HepG2 (cell line): Measurements from ENCODE around the gene CHTF8. TPM values are rescaled to one million over a fixed set of nuclear protein-coding genes. Genes with fewer than 3 reads are reported as not detected.

ENCODE experiments used
- ATF7 ChIP-seq, 2 experiments: fragments of 450-650 bp in 1 of 2; sonication (generic) in 1 of 2; formaldehyde crosslinking in 1 of 2; IDR thresholded peaks; 2 replicates each; pipeline versions ENCODE4 v1.4.0 to v1.6.1; 2016 to 2020; ENCODE audit warnings: antibody characterized with exemption in 1 of 2, mild to moderate bottlenecking in 1 of 2, missing genetic modification reagents in 1 of 2
- CBX2 ChIP-seq, 2 experiments: fragments of 200-600 bp in 1 of 2; sonication (generic); formaldehyde crosslinking in 1 of 2; IDR thresholded peaks; 2 replicates each; pipeline versions ENCODE4 v1.7.0 to v1.8.1; 2018 to 2022; ENCODE audit warnings: low read depth in 2 of 2, low read length in 1 of 2, mild to moderate bottlenecking in 1 of 2, missing genetic modification reagents in 1 of 2
- CCDC6 ChIP-seq: sonication (generic); formaldehyde crosslinking; IDR thresholded peaks from 2 replicates; pipeline ENCODE4 v1.8.1; 2022; ENCODE audit warnings: mild to moderate bottlenecking, missing genetic modification reagents, moderate library complexity
- DNMT1 ChIP-seq: sonication (generic); formaldehyde crosslinking; IDR thresholded peaks from 2 replicates; pipeline ENCODE4 v1.5.1; 2020; ENCODE audit warnings: mild to moderate bottlenecking, missing genetic modification reagents
- DR1 ChIP-seq: sonication (generic); formaldehyde crosslinking; IDR thresholded peaks from 2 replicates; pipeline ENCODE4 v1.8.0; 2021; ENCODE audit warnings: mild to moderate bottlenecking, missing genetic modification reagents, inconsistent platforms
- FOXA3 ChIP-seq: IDR thresholded peaks from 2 replicates; pipeline ENCODE4 v1.6.1; 2016; ENCODE audit warnings: missing genetic modification reagents, missing compliant biosample characterization
- HHEX ChIP-seq: IDR thresholded peaks from 2 replicates; pipeline ENCODE4 v1.6.1; 2016; ENCODE audit warnings: control low read depth
- HOXA7 ChIP-seq: sonication (generic); formaldehyde crosslinking; IDR thresholded peaks from 2 replicates; pipeline ENCODE4 v1.8.1; 2022; ENCODE audit warnings: mild to moderate bottlenecking, missing genetic modification reagents, moderate library complexity
- HOXA9 ChIP-seq: sonication (generic); formaldehyde crosslinking; IDR thresholded peaks from 2 replicates; pipeline ENCODE4 v1.8.1; 2022; ENCODE audit warnings: missing genetic modification reagents, mild to moderate bottlenecking, moderate library complexity, borderline replicate concordance
- KDM2A ChIP-seq: sonication (generic); formaldehyde crosslinking; IDR thresholded peaks from 2 replicates; pipeline ENCODE4 v1.4.0; 2020; ENCODE audit warnings: low read depth, missing genetic modification reagents, borderline replicate concordance
- MED8 ChIP-seq: sonication (generic); formaldehyde crosslinking; IDR thresholded peaks from 2 replicates; pipeline ENCODE4 v1.8.1; 2023; ENCODE audit warnings: mild to moderate bottlenecking, missing genetic modification reagents; ENCODE audit not compliant: insufficient replicate concordance
- MIER2 ChIP-seq: IDR thresholded peaks from 2 replicates; pipeline ENCODE4 v1.6.1; 2016; ENCODE audit warnings: missing biosample characterization, missing genetic modification reagents
- NFE2L1 ChIP-seq: sonication (generic); formaldehyde crosslinking; IDR thresholded peaks from 2 replicates; pipeline ENCODE4 v1.4.0; 2020; ENCODE audit warnings: missing genetic modification reagents, mild to moderate bottlenecking, borderline replicate concordance
- THAP7 ChIP-seq: sonication (generic); formaldehyde crosslinking; IDR thresholded peaks from 2 replicates; pipeline ENCODE4 v1.8.1; 2023; ENCODE audit warnings: mild to moderate bottlenecking, missing genetic modification reagents
- ZBTB7B ChIP-seq: sonication (generic); formaldehyde crosslinking; IDR thresholded peaks from 2 replicates; pipeline ENCODE4 v1.4.0; 2020; ENCODE audit warnings: missing genetic modification reagents
- ZC3H13 ChIP-seq: sonication (generic); formaldehyde crosslinking; IDR thresholded peaks from 2 replicates; pipeline ENCODE4 v1.8.1; 2023; ENCODE audit warnings: mild to moderate bottlenecking, missing genetic modification reagents, moderate library complexity
- ZFP91 ChIP-seq: sonication (generic); formaldehyde crosslinking; IDR thresholded peaks from 2 replicates; pipeline ENCODE4 v1.9.0; 2022; ENCODE audit warnings: missing genetic modification reagents, mild to moderate bottlenecking, borderline replicate concordance
- ZNF569 ChIP-seq: sonication (generic); formaldehyde crosslinking; IDR thresholded peaks from 2 replicates; pipeline ENCODE4 v1.5.0; 2020; ENCODE audit warnings: mild to moderate bottlenecking, missing genetic modification reagents, moderate library complexity, borderline replicate concordance
- ZNF652 ChIP-seq: IDR thresholded peaks from 2 replicates; pipeline ENCODE4 v1.6.1; 2016; ENCODE audit warnings: low read depth, borderline replicate concordance
- ZNF674 ChIP-seq: sonication (generic); formaldehyde crosslinking; IDR thresholded peaks from 2 replicates; pipeline ENCODE4 v1.5.0; 2020; ENCODE audit warnings: low read depth, mild to moderate bottlenecking, missing genetic modification reagents
- ZNF83 ChIP-seq: sonication (generic); formaldehyde crosslinking; IDR thresholded peaks from 2 replicates; pipeline ENCODE4 v1.4.0; 2020; ENCODE audit warnings: missing genetic modification reagents, mild to moderate bottlenecking, borderline replicate concordance
- ZSCAN29 ChIP-seq: sonication (generic); formaldehyde crosslinking; conservative IDR thresholded peaks from 2 replicates; pipeline ENCODE4 v1.4.0; 2020; ENCODE audit warnings: mild to moderate bottlenecking, missing genetic modification reagents
- polyA plus RNA-seq, 8 experiments: library from polyadenylated mRNA; depleted of rRNA in 3 of 8; stranded (reverse) in 7 of 8; unstranded in 1 of 8; fragments of >200 nt; fragmentation: Illumina TruSeq in 4 of 8; extraction: Trizol in 4 of 8; gene quantifications; 2 replicates each; pipeline versions ENCODE4 v1.2.1 to v1.2.3, GENCODE V29; 2011 to 2016; ENCODE audit warnings: low read depth in 4 of 8, missing spikeins in 1 of 8, mixed read lengths in 1 of 8; ENCODE audit not compliant: insufficient read depth in 1 of 8
- total RNA-seq, 5 experiments: library from RNA; depleted of rRNA; stranded (reverse); fragments of >200 nt; fragmentation: Illumina TruSeq; extraction: Trizol; gene quantifications; 2 replicates each; pipeline ENCODE4 v1.2.3, GENCODE V29; 2016; ENCODE audit warnings: low read depth in 1 of 5
- TF ChIP-seq, protein P1 (sequence below): IDR thresholded peaks from 2 replicates; pipeline ENCODE4 v1.6.1; 2016; ENCODE audit warnings: low read depth
- TF ChIP-seq, protein P2 (sequence below): IDR thresholded peaks from 2 replicates; pipeline ENCODE4 v1.6.1; 2018; ENCODE audit warnings: missing genetic modification reagents

CHTF8 gene
- total and polyA plus RNA-seq, 2 of the 13 experiments (the other 11 are each of a cell fraction or from before 2014, with no cell fraction given), result 37.2 to 67.5 TPM

DNA sequence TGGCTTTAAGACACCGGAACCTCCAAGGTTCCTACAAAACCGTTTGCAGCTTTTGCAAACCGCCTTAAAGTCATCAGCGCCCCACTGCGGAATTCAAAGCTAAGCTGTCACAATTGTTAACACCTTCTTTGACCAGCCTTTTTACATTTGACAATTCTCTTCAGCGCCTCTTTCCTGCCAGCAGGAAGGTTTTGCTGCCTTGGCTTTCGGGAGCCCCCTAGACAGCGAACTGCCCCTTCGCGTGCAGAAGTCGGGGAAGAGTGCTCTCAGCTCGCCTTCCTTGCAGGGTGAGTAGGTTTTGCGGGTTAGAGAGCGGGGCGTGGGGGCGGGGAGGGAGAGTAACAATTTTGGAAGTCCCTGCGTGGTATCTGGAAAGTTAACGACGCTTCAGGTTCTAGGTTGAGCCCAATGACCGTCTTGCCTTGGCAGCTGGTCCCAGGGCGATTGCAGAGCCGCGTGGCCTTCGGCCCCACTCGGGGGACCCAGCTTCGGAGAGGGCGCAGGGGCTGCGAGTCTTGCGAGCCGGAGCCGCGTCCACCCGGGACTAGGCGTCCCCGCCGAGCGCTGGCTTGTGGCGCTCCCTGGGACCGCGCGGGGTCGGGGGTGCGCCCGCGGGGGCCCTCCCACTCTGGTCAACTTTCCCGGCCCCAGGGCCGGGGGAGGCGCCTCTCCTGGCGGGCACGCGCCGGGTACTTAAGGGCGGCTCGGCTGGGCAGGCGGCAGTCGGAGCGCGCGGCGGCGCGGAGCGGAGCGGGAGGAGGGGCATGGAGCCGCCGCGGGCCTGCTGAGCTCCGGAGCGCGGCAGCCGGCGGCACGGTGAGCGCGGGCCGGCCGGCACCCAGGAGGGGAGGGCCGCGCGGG, 26.7 kb downstream of the CHTF8 start, which contains the start of gene HAS3 (continued):
- TF ChIP-seq ZSCAN29 (CRISPR knock-in tag) (no peak), ZNF674 (CRISPR knock-in tag) (no peak), NFE2L1 (peak; percentile 77; the same call in 1 of the 2 replicates), CCDC6 (CRISPR knock-in tag) (no peak; the same call in 1 of the 2 replicates), ZC3H13 (CRISPR knock-in tag) (peak; percentile 73; the same call in 1 of the 2 replicates), DNMT1 (no peak), KDM2A (CRISPR knock-in tag) (0 out of 2 replicates have a peak, but pooled peaks have one; percentile 21), HHEX (CRISPR knock-in tag) (no peak), MED8 (no peak), THAP7 (no peak), ZNF83 (0 out of 2 replicates have a peak, but pooled peaks have one; percentile 43), ZFP91 (CRISPR knock-in tag) (peak; percentile 71; the same call in 1 of the 2 replicates), ZNF652 (CRISPR knock-in tag) (peak; percentile 75), FOXA3 (CRISPR knock-in tag) (no peak), ZNF569 (CRISPR knock-in tag) (no peak), ZBTB7B (CRISPR knock-in tag) (0 out of 2 replicates have a peak, but pooled peaks have one; percentile 49), DR1 (CRISPR knock-in tag) (no peak), CBX2 (IDR thresholded peaks at IDR 0.05; ENCODE audit: low read depth, low read length) (no peak), CBX2 (CRISPR knock-in tag; IDR thresholded peaks at IDR 0.05; ENCODE audit: low read depth) (peak; percentile 11; the same call in 1 of the 2 replicates), HOXA7 (CRISPR knock-in tag) (0 out of 2 replicates have a peak, but pooled peaks have one; percentile 41), MIER2 (CRISPR knock-in tag) (no peak), HOXA9 (no peak), ATF7 (IDR thresholded peaks at IDR 0.05) (no peak), ATF7 (CRISPR knock-in tag; IDR thresholded peaks at IDR 0.05) (no peak)
- TF ChIP-seq, protein P1, sequence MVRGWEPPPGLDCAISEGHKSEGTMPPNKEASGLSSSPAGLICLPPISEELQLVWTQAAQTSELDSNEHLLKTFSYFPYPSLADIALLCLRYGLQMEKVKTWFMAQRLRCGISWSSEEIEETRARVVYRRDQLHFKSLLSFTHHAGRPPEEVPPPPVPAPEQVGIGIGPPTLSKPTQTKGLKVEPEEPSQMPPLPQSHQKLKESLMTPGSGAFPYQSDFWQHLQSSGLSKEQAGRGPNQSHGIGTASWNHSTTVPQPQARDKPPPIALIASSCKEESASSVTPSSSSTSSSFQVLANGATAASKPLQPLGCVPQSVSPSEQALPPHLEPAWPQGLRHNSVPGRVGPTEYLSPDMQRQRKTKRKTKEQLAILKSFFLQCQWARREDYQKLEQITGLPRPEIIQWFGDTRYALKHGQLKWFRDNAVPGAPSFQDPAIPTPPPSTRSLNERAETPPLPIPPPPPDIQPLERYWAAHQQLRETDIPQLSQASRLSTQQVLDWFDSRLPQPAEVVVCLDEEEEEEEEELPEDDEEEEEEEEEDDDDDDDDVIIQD (CRISPR knock-in tag), result no peak
- TF ChIP-seq, protein P2, sequence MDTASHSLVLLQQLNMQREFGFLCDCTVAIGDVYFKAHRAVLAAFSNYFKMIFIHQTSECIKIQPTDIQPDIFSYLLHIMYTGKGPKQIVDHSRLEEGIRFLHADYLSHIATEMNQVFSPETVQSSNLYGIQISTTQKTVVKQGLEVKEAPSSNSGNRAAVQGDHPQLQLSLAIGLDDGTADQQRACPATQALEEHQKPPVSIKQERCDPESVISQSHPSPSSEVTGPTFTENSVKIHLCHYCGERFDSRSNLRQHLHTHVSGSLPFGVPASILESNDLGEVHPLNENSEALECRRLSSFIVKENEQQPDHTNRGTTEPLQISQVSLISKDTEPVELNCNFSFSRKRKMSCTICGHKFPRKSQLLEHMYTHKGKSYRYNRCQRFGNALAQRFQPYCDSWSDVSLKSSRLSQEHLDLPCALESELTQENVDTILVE (CRISPR knock-in tag), result no peak
